ENCODE data around the gene PTPN1. TPM values are rescaled to one million over a fixed set of nuclear protein-coding genes. Genes with fewer than 3 reads are reported as not detected.

Gene PTPN1
- total and polyA plus RNA-seq, 3 experiments from 2014 or later, result 35.7 to 67.3 (median 64.2) TPM

DNA sequence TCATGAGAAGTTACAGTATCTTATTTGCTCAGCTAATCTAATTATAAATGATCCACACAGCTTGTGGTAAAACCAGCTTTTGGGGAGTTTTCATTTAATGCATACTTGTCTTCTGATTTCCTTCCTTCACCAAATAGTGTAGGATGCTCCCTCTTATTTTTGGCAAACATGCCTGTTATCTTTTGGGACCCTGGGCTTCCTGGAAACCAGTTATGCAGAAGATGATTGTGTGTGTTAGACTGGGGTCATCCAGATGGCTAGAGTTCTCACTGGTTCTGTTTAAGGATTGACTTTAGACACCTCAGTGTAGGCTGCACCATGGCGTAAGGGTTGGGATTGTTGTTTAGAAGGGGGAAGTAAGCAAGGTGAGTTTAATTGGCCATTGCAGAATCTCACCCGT is 61.3 kb downstream of the PTPN1 start:
- no peak overlapping the region for H3K4me3 Mint-ChIP-seq
- Histone ChIP-seq H3K4me1 (ENCODE audit: insufficient read depth, low read length) (peaks cover 27% of the 10 kb centered on the region), H3K27me3 (ENCODE audit: insufficient read depth, low read length, poor library complexity, severe bottlenecking) (no peaks in the 10 kb centered on the region), H3K27ac (ENCODE audit: low read depth, low read length) (no peak overlapping the region), H3K4me3 (ENCODE audit: low read length) (no peak overlapping the region), H3K36me3 (ENCODE audit: insufficient read depth, low read length) (peaks cover 47% of the 10 kb centered on the region), H3K9me3 (ENCODE audit: low read length) (no peaks in the 10 kb centered on the region)
- peaks cover 0 to 93% (median 27%) of the 10 kb centered on the region in 3 donors for H3K36me3 Mint-ChIP-seq
- H3K4me1 Mint-ChIP-seq, result peaks cover 50 to 75% (median 72%) of the 10 kb centered on the region in 3 donors
- peak overlapping the region in 6 of 8 donors; percentile 50 to 91 (median 68) for H3K27ac Mint-ChIP-seq
- no peaks in the 10 kb centered on the region for H3K9me3 Mint-ChIP-seq
- POLR2A ChIA-PET, result no interaction called here
- peaks cover 0 to 2% of the 10 kb centered on the region in 2 donors for H3K27me3 Mint-ChIP-seq
- CTCF ChIA-PET, result interaction anchor here (1.1 to 1.5 kb wide), 2 partner anchors 61 to 88 kb away, joined by 3 read pairs; no protein-coding TSS in a partner anchor
- DNase-seq, result no peak

DNA sequence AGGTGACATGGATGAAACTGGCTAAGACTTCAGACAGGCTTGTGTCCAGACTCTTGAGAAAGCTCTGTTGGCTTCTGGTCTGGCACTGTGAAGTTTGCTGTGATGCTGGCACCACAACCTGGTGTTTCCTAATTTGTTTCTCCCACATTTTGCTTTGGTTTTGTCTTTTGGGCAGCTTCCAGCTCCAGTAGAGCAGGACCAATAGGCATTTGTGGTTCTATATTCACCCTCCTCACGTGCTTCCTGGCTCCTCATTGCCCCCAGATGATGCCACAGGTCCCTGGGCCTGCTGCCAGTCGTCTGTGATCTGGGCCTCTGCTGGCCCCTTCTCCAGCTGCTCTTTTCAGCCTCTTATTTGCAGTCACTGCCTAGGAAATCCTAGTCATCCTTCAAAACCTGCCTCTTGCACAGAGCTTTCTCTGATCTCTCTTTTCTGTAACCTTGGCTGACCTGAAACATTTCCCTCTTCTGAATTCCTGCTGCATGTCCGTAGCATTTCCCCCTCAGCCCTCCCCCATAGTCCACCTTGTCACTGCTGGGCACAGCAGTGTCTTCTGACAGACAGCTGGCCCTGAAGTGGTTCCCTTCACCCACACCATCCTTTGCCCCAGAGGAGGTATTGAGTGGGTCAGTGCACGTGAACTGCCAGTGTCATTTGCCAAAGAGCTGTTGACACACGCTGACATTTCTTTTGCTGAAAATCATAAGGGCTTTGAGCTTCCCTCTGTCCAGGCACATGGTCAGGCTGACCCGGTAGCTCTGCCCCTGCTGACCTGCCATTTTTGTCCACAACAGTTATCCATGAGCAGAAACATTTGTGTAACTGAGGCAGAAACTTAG is 63.0 kb downstream of the PTPN1 start:
- Histone ChIP-seq H3K27me3 (ENCODE audit: insufficient read depth, low read length, poor library complexity, severe bottlenecking) (no peaks in the 10 kb centered on the region), H3K27ac (ENCODE audit: low read depth, low read length) (no peak overlapping the region), H3K4me1 (ENCODE audit: insufficient read depth, low read length) (peaks cover 27% of the 10 kb centered on the region), H3K36me3 (ENCODE audit: insufficient read depth, low read length) (peaks cover 57% of the 10 kb centered on the region), H3K4me3 (ENCODE audit: low read length) (no peak overlapping the region), H3K9me3 (ENCODE audit: low read length) (no peaks in the 10 kb centered on the region)
- CTCF ChIA-PET, result interaction anchor here (0.5 to 4.8 kb wide), 9 partner anchors 11 to 1187 kb away, joined by 3 to 49 read pairs (median 3); no protein-coding TSS in a partner anchor
- Mint-ChIP-seq H3K36me3 (peaks cover 0 to 90% (median 24%) of the 10 kb centered on the region in 3 donors), H3K9me3 (no peaks in the 10 kb centered on the region), H3K4me1 (peaks cover 42 to 62% (median 57%) of the 10 kb centered on the region in 3 donors), H3K4me3 (no peak overlapping the region), H3K27me3 (peaks cover 0 to 2% of the 10 kb centered on the region in 2 donors), H3K27ac (peak overlapping the region in 7 of 8 donors; percentile 2 to 97 (median 75))
- DNase-seq, result no peak
- POLR2A ChIA-PET, result no interaction called here

DNA sequence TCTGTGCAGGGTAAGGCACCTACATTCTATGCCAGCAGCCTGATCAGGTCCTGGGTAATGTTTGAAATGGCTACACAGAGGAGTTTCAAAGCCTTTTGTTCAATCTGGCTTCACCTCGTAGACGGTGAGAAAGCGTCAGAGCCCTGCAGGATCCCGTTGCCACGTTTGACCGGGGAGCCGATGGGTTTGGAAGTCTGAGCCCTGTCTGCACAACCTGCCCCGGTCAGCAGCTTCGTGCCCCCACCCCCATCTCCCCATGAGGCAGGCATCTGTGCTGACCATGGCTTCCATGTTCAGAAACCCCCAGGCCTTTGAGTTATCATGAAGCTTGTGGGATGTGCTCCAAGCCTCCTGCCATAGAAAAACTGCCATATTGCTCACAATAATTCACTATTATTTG is 63.9 kb downstream of the PTPN1 start:
- peaks cover 27% of the 10 kb centered on the region for H3K4me1 ChIP-seq (ENCODE audit: insufficient read depth, low read length)
- Mint-ChIP-seq H3K27me3 (peaks cover 0 to 2% of the 10 kb centered on the region in 2 donors), H3K4me1 (peaks cover 33 to 54% (median 47%) of the 10 kb centered on the region in 3 donors), H3K9me3 (no peaks in the 10 kb centered on the region), H3K36me3 (peaks cover 0 to 90% (median 20%) of the 10 kb centered on the region in 3 donors), H3K4me3 (no peak overlapping the region), H3K27ac (peak overlapping the region in 2 of 8 donors; percentile 29 to 73)
- peaks cover 60% of the 10 kb centered on the region for H3K36me3 ChIP-seq (ENCODE audit: insufficient read depth, low read length)
- no peak for DNase-seq
- POLR2A ChIA-PET, result no interaction called here
- H3K9me3 ChIP-seq (ENCODE audit: low read length), result no peaks in the 10 kb centered on the region
- H3K27ac ChIP-seq (ENCODE audit: low read depth, low read length), result no peak overlapping the region
- CTCF ChIA-PET, result interaction anchor here (0.6 to 4.8 kb wide), 7 partner anchors 10 to 334 kb away, joined by 3 to 49 read pairs (median 4); no protein-coding TSS in a partner anchor
- no peaks in the 10 kb centered on the region for H3K27me3 ChIP-seq (ENCODE audit: insufficient read depth, low read length, poor library complexity, severe bottlenecking)
- no peak overlapping the region for H3K4me3 ChIP-seq (ENCODE audit: low read length)

DNA sequence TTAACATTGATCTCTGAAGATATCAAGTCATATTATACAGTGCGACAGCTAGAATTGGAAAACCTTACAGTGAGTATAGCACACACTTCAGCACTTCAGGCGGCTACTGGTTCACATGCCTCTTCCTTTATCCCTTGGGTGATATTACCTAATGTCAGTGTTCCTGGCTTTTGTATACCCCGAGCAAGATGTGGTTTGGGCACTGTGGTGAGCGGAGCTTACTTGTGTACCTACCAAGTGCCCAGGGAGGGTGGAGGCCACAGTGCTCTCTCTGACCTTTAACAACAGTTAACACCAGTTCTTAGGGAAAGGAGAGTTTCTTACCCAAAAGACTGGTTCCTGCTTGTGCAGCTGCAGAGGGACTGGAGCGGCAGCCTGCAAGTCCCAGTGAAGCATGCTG is 64.4 kb downstream of the PTPN1 start:
- POLR2A ChIA-PET, result no interaction called here
- CTCF ChIA-PET, result interaction anchor here (1.0 to 4.8 kb wide), 8 partner anchors 8 to 96 kb away, joined by 3 to 49 read pairs (median 5); no protein-coding TSS in a partner anchor

DNA sequence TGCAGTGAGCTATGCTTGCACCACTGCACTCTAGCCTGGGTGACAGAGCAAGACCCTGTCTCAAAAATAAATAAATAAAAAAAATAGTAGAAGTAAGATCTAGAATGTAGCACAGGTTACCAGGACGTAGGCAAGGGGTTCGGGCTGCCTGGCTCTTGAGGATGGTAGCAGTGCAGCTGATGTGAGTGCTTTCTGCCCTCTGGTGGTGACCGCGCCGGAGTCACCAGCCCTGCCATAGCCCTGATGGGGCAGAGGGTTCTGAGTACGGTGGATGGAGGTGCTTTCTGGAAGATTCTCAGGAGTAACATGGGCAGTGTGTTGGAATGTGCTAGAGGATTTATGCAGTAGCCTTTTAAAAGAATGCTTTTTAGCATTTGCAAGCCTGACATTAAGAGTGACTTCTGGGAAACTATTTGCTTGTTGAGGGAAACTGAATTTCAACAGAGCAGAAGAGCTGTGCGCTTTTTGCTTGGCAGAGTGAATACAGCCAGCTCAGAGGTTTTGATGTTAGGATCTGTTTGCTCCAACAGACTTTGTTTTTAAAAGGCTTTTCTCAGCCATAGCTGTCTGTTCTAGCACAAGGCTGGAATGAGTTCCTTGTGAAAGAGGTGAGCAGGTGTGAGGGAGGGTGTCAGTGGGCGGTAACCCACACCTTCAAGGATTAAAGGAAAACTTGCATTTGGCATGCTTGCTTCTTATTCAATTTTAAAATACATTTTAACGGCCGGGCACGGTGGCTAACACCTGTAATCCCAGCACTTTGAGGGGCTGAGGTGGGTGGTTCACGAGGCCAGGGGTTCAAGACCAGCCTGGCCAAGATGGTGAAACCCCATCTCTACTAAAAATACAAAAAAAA is 65.9 kb downstream of the PTPN1 start:
- H3K36me3 Mint-ChIP-seq, result peaks cover 0 to 93% (median 23%) of the 10 kb centered on the region in 3 donors
- POLR2A ChIA-PET, result interaction anchor here (0.8 kb wide), 1 partner anchor 112 kb away, joined by 3 read pairs; no protein-coding TSS in a partner anchor

More for the DNA sequence above, 64.4 kb downstream of the PTPN1 start:
- Mint-ChIP-seq H3K36me3 (peaks cover 0 to 90% (median 18%) of the 10 kb centered on the region in 3 donors), H3K27me3 (peaks cover 0 to 2% of the 10 kb centered on the region in 2 donors), H3K4me3 (no peak overlapping the region), H3K9me3 (no peaks in the 10 kb centered on the region), H3K27ac (peak overlapping the region; percentile 21 to 85 (median 54)), H3K4me1 (peaks cover 29 to 49% (median 43%) of the 10 kb centered on the region in 3 donors)
- peaks cover 22% of the 10 kb centered on the region for H3K4me1 ChIP-seq (ENCODE audit: insufficient read depth, low read length)
- H3K4me3 ChIP-seq (ENCODE audit: low read length), result no peak overlapping the region
- peaks cover 62% of the 10 kb centered on the region for H3K36me3 ChIP-seq (ENCODE audit: insufficient read depth, low read length)
- H3K27me3 ChIP-seq (ENCODE audit: insufficient read depth, low read length, poor library complexity, severe bottlenecking), result no peaks in the 10 kb centered on the region
- DNase-seq, result no peak
- no peak overlapping the region for H3K27ac ChIP-seq (ENCODE audit: low read depth, low read length)
- H3K9me3 ChIP-seq (ENCODE audit: low read length), result no peaks in the 10 kb centered on the region

DNA sequence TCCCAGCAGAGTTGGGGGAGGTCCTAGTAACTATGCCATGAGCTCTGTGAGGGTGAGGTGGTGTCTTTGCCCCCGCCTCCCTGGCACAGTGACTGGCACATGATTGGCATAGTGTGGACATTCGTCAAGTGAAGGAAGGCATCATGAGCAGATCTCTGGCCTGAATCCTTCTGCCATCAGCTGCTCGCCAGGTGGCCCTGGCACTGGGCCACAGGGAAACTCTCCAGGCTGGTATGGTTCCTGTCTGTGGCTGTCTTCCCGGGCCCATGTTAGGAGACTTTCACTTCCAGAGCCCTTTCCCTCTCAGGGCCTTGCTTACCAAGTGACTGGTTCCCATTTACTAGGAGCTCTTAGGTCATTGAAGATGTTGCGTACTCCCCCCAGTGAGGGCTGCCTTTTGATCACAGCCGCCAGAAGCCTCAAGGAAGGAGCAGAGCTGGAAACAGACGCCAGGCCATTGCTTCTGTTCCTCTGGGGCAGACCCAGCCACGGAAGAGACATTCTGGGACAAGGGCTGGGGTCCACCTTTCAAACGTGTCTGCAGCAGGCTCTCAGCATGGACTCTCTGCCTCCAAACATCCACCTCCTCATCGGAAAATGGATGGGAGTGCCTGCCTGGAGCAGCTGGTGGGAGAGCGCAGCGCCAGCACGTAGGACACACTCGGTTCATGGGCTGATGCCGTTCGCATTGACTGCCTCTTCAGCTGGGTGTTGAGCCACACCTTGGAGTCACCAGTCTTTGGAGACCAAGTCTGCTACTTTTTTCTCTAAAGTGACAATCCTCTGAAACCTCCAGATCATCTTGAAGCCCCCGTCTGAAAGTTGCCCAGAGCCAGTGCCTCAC is 67.2 kb downstream of the PTPN1 start:
- Mint-ChIP-seq H3K36me3 (peaks cover 0 to 93% (median 26%) of the 10 kb centered on the region in 3 donors), H3K27me3 (peaks cover 0 to 2% of the 10 kb centered on the region in 2 donors), H3K27ac (peak overlapping the region in 2 of 8 donors; percentile 6 to 87), H3K4me1 (peaks cover 12 to 21% (median 15%) of the 10 kb centered on the region in 3 donors), H3K4me3 (no peak overlapping the region), H3K9me3 (no peaks in the 10 kb centered on the region)
- H3K4me1 ChIP-seq (ENCODE audit: insufficient read depth, low read length), result no peaks in the 10 kb centered on the region
- CTCF ChIA-PET, result interaction anchor here (1.2 to 1.8 kb wide), 6 partner anchors 11 to 102 kb away, joined by 3 to 6 read pairs (median 3); partner anchors contain the start of gene PTPN1
- POLR2A ChIA-PET, result no interaction called here
- no peaks in the 10 kb centered on the region for H3K27me3 ChIP-seq (ENCODE audit: insufficient read depth, low read length, poor library complexity, severe bottlenecking)
- H3K4me3 ChIP-seq (ENCODE audit: low read length), result no peak overlapping the region
- no peaks in the 10 kb centered on the region for H3K9me3 ChIP-seq (ENCODE audit: low read length)
- H3K36me3 ChIP-seq (ENCODE audit: insufficient read depth, low read length), result peaks cover 79% of the 10 kb centered on the region
- no peak for DNase-seq
- no peak overlapping the region for H3K27ac ChIP-seq (ENCODE audit: low read depth, low read length)

More for the DNA sequence above, 65.9 kb downstream of the PTPN1 start:
- Mint-ChIP-seq H3K27ac (peak overlapping the region in 6 of 8 donors; percentile 23 to 69 (median 45)), H3K27me3 (peaks cover 0 to 2% of the 10 kb centered on the region in 2 donors), H3K4me1 (peaks cover 18 to 34% (median 28%) of the 10 kb centered on the region in 3 donors), H3K9me3 (no peaks in the 10 kb centered on the region), H3K4me3 (no peak overlapping the region)
- Histone ChIP-seq H3K4me1 (ENCODE audit: insufficient read depth, low read length) (peaks cover 7% of the 10 kb centered on the region), H3K36me3 (ENCODE audit: insufficient read depth, low read length) (peaks cover 74% of the 10 kb centered on the region), H3K9me3 (ENCODE audit: low read length) (no peaks in the 10 kb centered on the region), H3K4me3 (ENCODE audit: low read length) (no peak overlapping the region), H3K27me3 (ENCODE audit: insufficient read depth, low read length, poor library complexity, severe bottlenecking) (no peaks in the 10 kb centered on the region), H3K27ac (ENCODE audit: low read depth, low read length) (no peak overlapping the region)
- CTCF ChIA-PET, result interaction anchor here (0.7 to 4.8 kb wide), 21 partner anchors 8 to 385 kb away, joined by 3 to 49 read pairs (median 4); partner anchors contain the start of gene PTPN1
- DNase-seq, result peak; percentile 33 to 70 (median 41)
